ENCODE results near the gene RNH1. TPM values are rescaled to one million over a fixed set of nuclear protein-coding genes. Genes with fewer than 3 reads are reported as not detected.

The RNH1 gene
- total and polyA plus RNA-seq, 2 of the 8 experiments (the other 6 are each of a cell fraction or from before 2014, with no cell fraction given): 48.7 to 49.8 TPM

GRCh38 chr11:460331-461199, 46.5 kb downstream of the RNH1 start:
- Histone ChIP-seq H3K4ac (replicated peaks; ENCODE audit: insufficient read length, low read depth, low read length) (no peak overlapping the region), H3K27me3 (replicated peaks in 1 of 4; ENCODE audit: control insufficient read depth in 3 of 4, extremely low read depth in 1 of 4, insufficient read depth in 3 of 4, low read length in 3 of 4) (no peaks in the 10 kb centered on the region), H3K9ac (replicated peaks in 1 of 4; ENCODE audit: extremely low read depth in 1 of 4, low read depth in 3 of 4, low read length in 3 of 4) (no peak overlapping the region), H3K36me3 (ENCODE audit: control insufficient read depth in 2 of 4, insufficient read depth in 4 of 4, low read length in 3 of 4) (peaks cover 5 to 13% (median 8%) of the 10 kb centered on the region in 4 experiments; a peak in 5 of 8 replicates), H4K20me1 (replicated peaks in 1 of 2; ENCODE audit: control insufficient read depth in 1 of 2, insufficient read depth in 2 of 2, low read length in 2 of 2) (peaks cover 1 to 18% of the 10 kb centered on the region in 2 experiments), H3K79me2 (ENCODE audit: control insufficient read depth in 1 of 2, insufficient read depth in 2 of 2, low read length in 2 of 2) (peaks cover 10 to 40% of the 10 kb centered on the region in 2 experiments), H3K9me3 (ENCODE audit: insufficient read depth in 2 of 2, low read depth in 1 of 2, low read length in 1 of 2) (no peaks in the 10 kb centered on the region), H2BK20ac (ENCODE audit: low read length) (no peak overlapping the region), H2AFZ (ENCODE audit: low read length) (no peak overlapping the region), H3K14ac (ENCODE audit: insufficient read length) (no peak overlapping the region), H3K56ac (replicated peaks; ENCODE audit: insufficient read length, low read depth, low read length) (no peak overlapping the region), H2AK5ac (ENCODE audit: low read depth, low read length) (no peak overlapping the region), H2BK120ac (replicated peaks; ENCODE audit: low read depth, low read length) (no peak overlapping the region), H3K23me2 (ENCODE audit: low read depth, low read length) (no peaks in the 10 kb centered on the region), H3K23ac (ENCODE audit: insufficient read length) (no peak overlapping the region), H3K18ac (ENCODE audit: extremely low read depth, low read length) (no peak overlapping the region), H2BK12ac (ENCODE audit: low read depth, low read length) (no peak overlapping the region), H2BK5ac (ENCODE audit: low read depth, low read length) (peak overlapping the region; percentile 35; the same call in 1 of the 2 replicates), H3K4me1 (replicated peaks in 1 of 4; ENCODE audit: control insufficient read depth in 3 of 4, insufficient read depth in 4 of 4, low read length in 3 of 4) (peaks cover 0 to 17% (median 3%) of the 10 kb centered on the region in 4 experiments; a peak in 5 of 7 replicates), H3K27ac (ENCODE audit: low read depth, low read length) (no peak overlapping the region), H3K4me2 (ENCODE audit: insufficient read depth in 1 of 2, low read depth in 2 of 2, low read length in 2 of 2) (no peak overlapping the region), H2BK15ac (ENCODE audit: low read length) (no peak overlapping the region), H4K91ac (replicated peaks; ENCODE audit: insufficient read length, low read length) (no peak overlapping the region), H3K79me1 (ENCODE audit: low read depth, low read length) (peaks cover 25% of the 10 kb centered on the region), H3K4me3 (ENCODE audit: extremely low read depth in 1 of 4, insufficient read depth in 2 of 4, low read depth in 3 of 4, low read length in 4 of 4) (no peak overlapping the region), H4K5ac (ENCODE audit: insufficient read length, low read depth, low read length) (no peak overlapping the region), H4K8ac (ENCODE audit: extremely low read depth, insufficient read depth, low read length) (no peak overlapping the region)
- 90% methylated on average over 41 of the region's 41 CpGs; no CpG with 5 or more reads in 1 of the 2 experiments for WGBS, 2 experiments (ENCODE audit: extremely low coverage in 1 of 2, insufficient coverage in 1 of 2, insufficient read length in 1 of 2, insufficient replicate concordance in 2 of 2, low coverage in 1 of 2, low lambda C conversion rate in 2 of 2, missing lambda C conversion rate in 1 of 2)
- DNase-seq (ENCODE audit: low read depth in 1 of 2, low spot score in 2 of 2) (no peak), FAIRE-seq (no peak)
- ChIA-PET POLR2A (ENCODE audit: partially characterized antibody) (interaction anchor here (1.7 to 2.5 kb wide), 2 partner anchors 10 to 11 kb away, joined by 4 to 11 read pairs; partner anchors contain the start of gene PTDSS2), CTCF (ENCODE audit: partially characterized antibody) (interaction anchor here (0.6 to 1.2 kb wide), 2 partner anchors 13 to 24 kb away, joined by 3 to 6 read pairs; no protein-coding TSS in a partner anchor)
- TF ChIP-seq TEAD4 (IDR thresholded peaks at IDR 0.05; ENCODE audit: low read depth, low read length): no peak
- TF ChIP-seq SIRT6 (IDR thresholded peaks at IDR 0.05; ENCODE audit: low read length): no peak
- no peak for TF ChIP-seq ATF2 (IDR thresholded peaks at IDR 0.05; ENCODE audit: low read length)
- TF ChIP-seq TAF7 (optimal IDR thresholded peaks at IDR 0.05; ENCODE audit: borderline replicate concordance, low read depth, low read length): no peak
- no peak for TF ChIP-seq POLR2A (IDR thresholded peaks at IDR 0.05; ENCODE audit: control extremely low read depth in 1 of 2, low read depth in 2 of 2, low read length in 2 of 2)
- TF ChIP-seq FOSL1 (IDR thresholded peaks at IDR 0.05; ENCODE audit: insufficient read depth, low read depth, low read length): no peak
- no peak for TF ChIP-seq GABPA (IDR thresholded peaks at IDR 0.05; ENCODE audit: borderline replicate concordance, insufficient read depth, low read length)
- TF ChIP-seq CHD2 (IDR thresholded peaks at IDR 0.05; ENCODE audit: low read length): no peak
- TF ChIP-seq CBX5 (IDR thresholded peaks at IDR 0.05; ENCODE audit: low read depth, low read length): no peak
- TF ChIP-seq NANOG (IDR thresholded peaks at IDR 0.05; ENCODE audit: insufficient read depth, low read depth, low read length, poor library complexity, severe bottlenecking): no peak

Measured in H1 (cell line).